Measurements from ENCODE around the gene BICC1. TPM values are rescaled to one million over a fixed set of nuclear protein-coding genes. Genes with fewer than 3 reads are reported as not detected.

The BICC1 gene
- total and polyA plus RNA-seq, 4 donors = 0.82 to 6.1 (median 4.5) TPM

- H3K36me3 ChIP-seq (ENCODE audit: control insufficient read depth in 4 of 4, insufficient read depth in 3 of 4, low read depth in 1 of 4, low read length in 3 of 4) = no peaks in the 10 kb centered on the region
- no peak for DNase-seq (ENCODE audit: low spot score)
- H3K9ac ChIP-seq (ENCODE audit: low read depth in 1 of 2, low read length in 2 of 2) = no peak overlapping the region
- no peaks in the 10 kb centered on the region for H3K4me1 ChIP-seq (ENCODE audit: control insufficient read depth in 4 of 4, insufficient read depth in 4 of 4, low read length in 3 of 4)
- no peak for TF ChIP-seq ZBTB33 (IDR thresholded peaks at IDR 0.05)
- no peak for TF ChIP-seq FOXA1 (IDR thresholded peaks at IDR 0.05)
- TF ChIP-seq HNF4A (conservative IDR thresholded peaks at IDR 0.05) = no peak
- no peak for TF ChIP-seq GABPA (IDR thresholded peaks at IDR 0.05 in 1 of 2, conservative IDR thresholded peaks at IDR 0.05 in 1 of 2)
- TF ChIP-seq YY1 (IDR thresholded peaks at IDR 0.05) = no peak
- no peak for TF ChIP-seq TAF1 (conservative IDR thresholded peaks at IDR 0.05)
- no peak for TF ChIP-seq RAD21 (IDR thresholded peaks at IDR 0.05)
- no peak for TF ChIP-seq HNF4G (IDR thresholded peaks at IDR 0.05)
- no peak for TF ChIP-seq CTCF (IDR thresholded peaks at IDR 0.05; ENCODE audit: low read depth, low read length, missing input control)
- WGBS = 87% methylated on average over 2 of the region's 2 CpGs
- no peak overlapping the region for H3K4me3 ChIP-seq (ENCODE audit: low read depth in 1 of 3, low read length in 3 of 3)
- no peaks in the 10 kb centered on the region for H3K9me3 ChIP-seq (ENCODE audit: control insufficient read depth in 4 of 4, low read length in 3 of 4)
- no peak overlapping the region for H3K27ac ChIP-seq (ENCODE audit: low read depth in 1 of 2, low read length in 2 of 2)
- no peaks in the 10 kb centered on the region for H3K27me3 ChIP-seq (ENCODE audit: control insufficient read depth in 4 of 4, insufficient read depth in 4 of 4, low read length in 3 of 4)
Observed at GRCh38 chr10:58488921-58489320, 23.8 kb upstream of the BICC1 start.

- 89% methylated on average over 1 of the region's 1 CpG for WGBS
- DNase-seq (ENCODE audit: low spot score) = no peak
- no peak for TF ChIP-seq TAF1 (conservative IDR thresholded peaks at IDR 0.05)
- no peak for TF ChIP-seq JUND (IDR thresholded peaks at IDR 0.05)
- TF ChIP-seq EGR1 (IDR thresholded peaks at IDR 0.05; ENCODE audit: low read depth in 2 of 2) = no peak
- no peak for TF ChIP-seq MAX (IDR thresholded peaks at IDR 0.05)
- no peak for TF ChIP-seq HNF4G (IDR thresholded peaks at IDR 0.05)
- no peak for TF ChIP-seq REST (IDR thresholded peaks at IDR 0.05)
- no peak for TF ChIP-seq FOXA1 (IDR thresholded peaks at IDR 0.05)
- no peak for TF ChIP-seq ZBTB33 (IDR thresholded peaks at IDR 0.05)
- no peak for TF ChIP-seq ATF3 (IDR thresholded peaks at IDR 0.05)
- TF ChIP-seq GABPA (IDR thresholded peaks at IDR 0.05 in 1 of 2, conservative IDR thresholded peaks at IDR 0.05 in 1 of 2) = no peak
- TF ChIP-seq SP1 (IDR thresholded peaks at IDR 0.05) = no peak
- no peak for TF ChIP-seq FOXA2 (IDR thresholded peaks at IDR 0.05)
- TF ChIP-seq NR2F2 (IDR thresholded peaks at IDR 0.05) = no peak
- no peak for TF ChIP-seq RXRA (IDR thresholded peaks at IDR 0.05)
- no peak for TF ChIP-seq YY1 (IDR thresholded peaks at IDR 0.05)
- TF ChIP-seq HNF4A (conservative IDR thresholded peaks at IDR 0.05) = no peak
- no peak for TF ChIP-seq RAD21 (IDR thresholded peaks at IDR 0.05)
- TF ChIP-seq CTCF (IDR thresholded peaks at IDR 0.05; ENCODE audit: low read depth, low read length, missing input control) = no peak
Observed at GRCh38 chr10:58502956-58503355, 9.7 kb upstream of the BICC1 start.

More at GRCh38 chr10:58502956-58503355, 9.7 kb upstream of the BICC1 start:
- no peak overlapping the region for H3K4me3 ChIP-seq (ENCODE audit: low read depth in 1 of 3, low read length in 3 of 3)
- H3K4me1 ChIP-seq (ENCODE audit: control insufficient read depth in 4 of 4, insufficient read depth in 4 of 4, low read length in 3 of 4) = no peaks in the 10 kb centered on the region
- H3K27ac ChIP-seq (ENCODE audit: low read depth in 1 of 2, low read length in 2 of 2) = no peak overlapping the region
- H3K9ac ChIP-seq (ENCODE audit: low read depth in 1 of 2, low read length in 2 of 2) = no peak overlapping the region
- H3K9me3 ChIP-seq (ENCODE audit: control insufficient read depth in 4 of 4, low read length in 3 of 4) = no peaks in the 10 kb centered on the region
- no peaks in the 10 kb centered on the region for H3K36me3 ChIP-seq (ENCODE audit: control insufficient read depth in 4 of 4, insufficient read depth in 3 of 4, low read depth in 1 of 4, low read length in 3 of 4)
- H3K27me3 ChIP-seq (ENCODE audit: control insufficient read depth in 4 of 4, insufficient read depth in 4 of 4, low read length in 3 of 4) = peaks cover 0 to 10% (median 0%) of the 10 kb centered on the region in 4 donors

All from liver (tissue), 9 donors.